HepG2 (cell line): ENCODE measurements around the gene CAMKV. TPM values are rescaled to one million over a fixed set of nuclear protein-coding genes. Genes with fewer than 3 reads are reported as not detected.
A peak's percentile ranks its signal among the peaks of the same experiment; 100 is the strongest.

Source experiments
- ARNT ChIP-seq: fragments of 450-650 bp; IDR thresholded peaks from 2 replicates; pipeline ENCODE4 v1.6.1; 2017
- FOXK1 ChIP-seq: sonication (generic); formaldehyde crosslinking; IDR thresholded peaks from 2 replicates; pipeline ENCODE4 v1.4.0; 2020; ENCODE audit warnings: low read depth, missing genetic modification reagents, borderline replicate concordance
- HCFC1 ChIP-seq: fragments of 150-350 bp; IDR thresholded peaks from 2 replicates; pipeline ENCODE4 v1.6.1; 2014; ENCODE audit warnings: low read depth, low read length
- HIVEP1 ChIP-seq: sonication (generic); formaldehyde crosslinking; IDR thresholded peaks from 2 replicates; pipeline ENCODE4 v1.4.0; 2020; ENCODE audit warnings: mild to moderate bottlenecking, missing genetic modification reagents
- HNRNPLL ChIP-seq: fragments of 200-400 bp; formaldehyde crosslinking; IDR thresholded peaks from 2 replicates; pipeline ENCODE4 v1.6.1; 2017; ENCODE audit warnings: mild to moderate bottlenecking, low read depth, low read length; ENCODE audit not compliant: poor library complexity, severe bottlenecking
- KAT2B ChIP-seq: fragments of 150-350 bp; IDR thresholded peaks from 2 replicates; pipeline ENCODE4 v1.6.1; 2014; ENCODE audit warnings: low read depth, low read length, borderline replicate concordance
- MTA1 ChIP-seq: sonication (generic); formaldehyde crosslinking; IDR thresholded peaks from 2 replicates; pipeline ENCODE4 v1.4.0; 2020; ENCODE audit warnings: missing genetic modification reagents, mild to moderate bottlenecking, borderline replicate concordance
- MYNN ChIP-seq: sonication (generic); formaldehyde crosslinking; IDR thresholded peaks from 2 replicates; pipeline ENCODE4 v1.4.0; 2020; ENCODE audit warnings: mild to moderate bottlenecking, low read depth, missing genetic modification reagents
- PRMT3 ChIP-seq: sonication (generic); formaldehyde crosslinking; IDR thresholded peaks from 2 replicates; pipeline ENCODE4 v1.8.1; 2022; ENCODE audit warnings: low read depth, mild to moderate bottlenecking, moderate library complexity, missing genetic modification reagents, borderline replicate concordance
- SMARCE1 ChIP-seq: fragments of 450-650 bp; IDR thresholded peaks from 2 replicates; pipeline ENCODE4 v1.6.1; 2017; ENCODE audit warnings: borderline replicate concordance
- STAT6 ChIP-seq: sonication (generic); formaldehyde crosslinking; IDR thresholded peaks from 2 replicates; pipeline ENCODE4 v1.4.0; 2020; ENCODE audit warnings: missing genetic modification reagents, mild to moderate bottlenecking, borderline replicate concordance
- ZBTB39 ChIP-seq: sonication (generic); formaldehyde crosslinking; IDR thresholded peaks from 2 replicates; pipeline ENCODE4 v1.5.0; 2020; ENCODE audit warnings: missing genetic modification reagents
- ZMYM3 ChIP-seq: sonication (generic); formaldehyde crosslinking; IDR thresholded peaks from 2 replicates; pipeline ENCODE4 v1.5.1; 2020; ENCODE audit warnings: mild to moderate bottlenecking, missing genetic modification reagents
- ZNF142 ChIP-seq: sonication (generic); formaldehyde crosslinking; IDR thresholded peaks from 2 replicates; pipeline ENCODE4 v1.4.0; 2020; ENCODE audit warnings: missing genetic modification reagents
- ZNF253 ChIP-seq: sonication (generic); formaldehyde crosslinking; IDR thresholded peaks from 2 replicates; pipeline ENCODE4 v1.8.0; 2022; ENCODE audit warnings: mild to moderate bottlenecking, missing genetic modification reagents, borderline replicate concordance
- ZNF30 ChIP-seq: sonication (generic); formaldehyde crosslinking; IDR thresholded peaks from 2 replicates; pipeline ENCODE4 v1.5.0; 2020; ENCODE audit warnings: mild to moderate bottlenecking, missing genetic modification reagents
- ZNF607 ChIP-seq: sonication (generic); formaldehyde crosslinking; IDR thresholded peaks from 2 replicates; pipeline ENCODE4 v1.5.1; 2020; ENCODE audit warnings: missing genetic modification reagents, mild to moderate bottlenecking, borderline replicate concordance
- polyA plus RNA-seq, 8 experiments: library from polyadenylated mRNA; depleted of rRNA in 3 of 8; stranded (reverse) in 7 of 8; unstranded in 1 of 8; fragments of >200 nt; fragmentation: Illumina TruSeq in 4 of 8; extraction: Trizol in 4 of 8; gene quantifications; 2 replicates each; pipeline versions ENCODE4 v1.2.1 to v1.2.3, GENCODE V29; 2011 to 2016; ENCODE audit warnings: low read depth in 4 of 8, missing spikeins in 1 of 8, mixed read lengths in 1 of 8; ENCODE audit not compliant: insufficient read depth in 1 of 8
- total RNA-seq, 5 experiments: library from RNA; depleted of rRNA; stranded (reverse); fragments of >200 nt; fragmentation: Illumina TruSeq; extraction: Trizol; gene quantifications; 2 replicates each; pipeline ENCODE4 v1.2.3, GENCODE V29; 2016; ENCODE audit warnings: low read depth in 1 of 5

The CAMKV gene
- total and polyA plus RNA-seq, 2 of the 13 experiments (the other 11 are each of a cell fraction or from before 2014, with no cell fraction given), result 0.13 to 0.15 TPM

- no peak for TF ChIP-seq STAT6
- no peak for TF ChIP-seq ARNT
- 0 out of 2 replicates have a peak, but pooled peaks have one; percentile 34 for TF ChIP-seq HIVEP1 (CRISPR knock-in tag)
- 0 out of 2 replicates have a peak, but pooled peaks have one; percentile 33 for TF ChIP-seq MYNN (CRISPR knock-in tag)
- TF ChIP-seq ZNF607 (CRISPR knock-in tag), result peak; percentile 91
- TF ChIP-seq SMARCE1, result no peak
- no peak for TF ChIP-seq KAT2B
- TF ChIP-seq ZNF253 (CRISPR knock-in tag), result 0 out of 2 replicates have a peak, but pooled peaks have one; percentile 84
- TF ChIP-seq ZMYM3, result no peak
- TF ChIP-seq ZNF30 (CRISPR knock-in tag), result no peak
- TF ChIP-seq PRMT3, result no peak
- TF ChIP-seq ZBTB39 (CRISPR knock-in tag), result no peak
- TF ChIP-seq HNRNPLL, result peak; percentile 49
- TF ChIP-seq HCFC1, result no peak; the same call in 1 of the 2 replicates
- peak; percentile 65; the same call in 1 of the 2 replicates for TF ChIP-seq MTA1
- no peak for TF ChIP-seq ZNF142 (CRISPR knock-in tag)
- TF ChIP-seq FOXK1 (CRISPR knock-in tag), result peak; percentile 76; the same call in 1 of the 2 replicates
Observed at GRCh38 chr3:49856181-49857005, 13.3 kb downstream of the CAMKV start, which contains the start of gene TRAIP (continued).
